Measurements from ENCODE around the gene ADAP2. TPM values are rescaled to one million over a fixed set of nuclear protein-coding genes. Genes with fewer than 3 reads are reported as not detected.

Gene ADAP2
- total RNA-seq, 4 donors from 2014 or later = 8.6 to 12.3 (median 11.9) TPM; not detected in 1

- DNase-seq = no peak
- TF ChIP-seq POLR2AphosphoS5 (IDR thresholded peaks at IDR 0.05) = no peak
- no peak for TF ChIP-seq CTCF (IDR thresholded peaks at IDR 0.05)
- TF ChIP-seq POLR2A (IDR thresholded peaks at IDR 0.05) = no peak
- no peak for TF ChIP-seq EP300 (IDR thresholded peaks at IDR 0.05; ENCODE audit: low read depth)
- 69 to 82% methylated on average over 7 to 9 of the region's 9 CpGs for WGBS, 2 donors (ENCODE audit: low coverage in 1 of 2)
- intact Hi-C loops (cut with DNase I; ENCODE audit: low total_unique reads) (no loop called here), in situ Hi-C loops (cut with MboI; ENCODE audit: low pct_ligation_motif_present in 1 of 4, low pct_unique_long_range_greater_than_20kb in 1 of 4, low sequenced_read_pairs in 3 of 4) (no loop called here)
- Histone ChIP-seq H3K36me3 (no peaks in the 10 kb centered on the region), H3K9me3 (no peaks in the 10 kb centered on the region), H3K27me3 (no peaks in the 10 kb centered on the region), H3K27ac (peak overlapping the region; percentile 68 to 86 (median 77)), H3K4me3 (peak overlapping the region; percentile 42 to 63 (median 56)), H3K4me1 (peaks cover 2 to 10% (median 7%) of the 10 kb centered on the region in 4 donors)
These were observed 86.1 kb downstream of the ADAP2 start for GRCh38 chr17:31007695-31008373.

- intact Hi-C loops (cut with DNase I; ENCODE audit: low total_unique reads) = no loop called here
- DNase-seq = peak; percentile 64
- H3K4me3 ChIP-seq = peak overlapping the region; percentile 42 to 63 (median 56)
- in situ Hi-C loops (cut with MboI; ENCODE audit: low pct_ligation_motif_present in 1 of 4, low pct_unique_long_range_greater_than_20kb in 1 of 4, low sequenced_read_pairs in 3 of 4) = no loop called here
- TF ChIP-seq POLR2AphosphoS5 (IDR thresholded peaks at IDR 0.05) (peak in 2 of 3 donors; percentile 26 to 36), CTCF (IDR thresholded peaks at IDR 0.05) (no peak), EP300 (IDR thresholded peaks at IDR 0.05; ENCODE audit: low read depth) (no peak), POLR2A (IDR thresholded peaks at IDR 0.05) (peak; percentile 46)
- H3K9me3 ChIP-seq = no peaks in the 10 kb centered on the region
- WGBS, 2 donors (ENCODE audit: low coverage in 1 of 2) = 0 to 2% methylated on average over 3 to 53 of the region's 65 CpGs
- H3K27ac ChIP-seq = peak overlapping the region; percentile 68 to 86 (median 77)
- no peaks in the 10 kb centered on the region for H3K36me3 ChIP-seq
- H3K27me3 ChIP-seq = no peaks in the 10 kb centered on the region
- H3K4me1 ChIP-seq = peaks cover 2 to 10% (median 7%) of the 10 kb centered on the region in 4 donors
These were observed 86.8 kb downstream of the ADAP2 start for GRCh38 chr17:31008374-31009041.

Small RNA genes lying within 50 kb of the gene (small RNA-seq; reads per million reads assigned to genes)
- gene AC138207.3 (0 reads per million in 4 donors), gene RN7SL138P (0 reads per million in 4 donors)

Other genes with a start within 250 kb of the ADAP2 start
- gene CRLF3, start 97.3 kb upstream of the ADAP2 start, total RNA-seq = 10 to 100 TPM; 15.8 to 23.1 (median 19.4) TPM
- 1 to 10 TPM in 3 of 4 donors, under 1 TPM in 1; 0.75 to 2.7 (median 1.2) TPM for gene ATAD5, start 90.0 kb upstream of the ADAP2 start, total RNA-seq
- 10 to 100 TPM in 2 of 4 donors, 1 to 10 TPM in 2; 1.8 to 15.0 (median 8.9) TPM for gene TEFM, start 15.7 kb upstream of the ADAP2 start, total RNA-seq
- 10 to 100 TPM in 3 of 4 donors, 1 to 10 TPM in 1; 9.0 to 34.1 (median 25.0) TPM for gene RNF135, start 49.1 kb downstream of the ADAP2 start, total RNA-seq
- 100 to 1,000 TPM in 1 of 4 donors, 10 to 100 TPM in 3; 34.8 to 106 (median 59.2) TPM for gene NF1, start 173.0 kb downstream of the ADAP2 start, total RNA-seq

All from transverse colon (tissue), 4 donors.